HEK293 (cell line): ENCODE results near the gene PLEKHG4B.

ENCODE experiments used
- CTCF ChIA-PET: fragments of 350-600 bp; formaldehyde crosslinking; extraction: SDS; loops from one replicate; lab custom pipeline; 2021; ENCODE audit warnings: antibody characterized with exemption; lab: Yijun Ruan, JAX
- POLR2A ChIA-PET: fragments of 300-600 bp; formaldehyde crosslinking; extraction: SDS; loops from one replicate; lab custom pipeline; 2020; ENCODE audit warnings: antibody characterized with exemption, inconsistent platforms; lab: Yijun Ruan, JAX
- H3K27ac ChIP-seq: fragments of 200-500 bp; sonication (Bioruptor generic); 2 replicates; pipeline ENCODE4 v1.5.1; 2014; ENCODE audit warnings: low read depth, low read length, control low read depth, inconsistent platforms; ENCODE audit errors: extremely low read depth
- H3K36me3 ChIP-seq, 2 experiments: fragments of 200-500 bp in 1 of 2; sonication (Bioruptor generic) in 1 of 2; 1 replicate in 1 of 2; 2 replicates in 1 of 2; pipeline ENCODE4 v1.5.1; 2014 to 2017; ENCODE audit warnings: inconsistent platforms in 2 of 2, low read length in 2 of 2; ENCODE audit not compliant: control insufficient read depth in 2 of 2, insufficient read depth in 1 of 2
- H3K4me1 ChIP-seq: fragments of 200-500 bp; sonication (Bioruptor generic); 2 replicates; pipeline ENCODE4 v1.5.1; 2014; ENCODE audit warnings: mild to moderate bottlenecking, low read length, inconsistent platforms; ENCODE audit not compliant: control insufficient read depth, insufficient read depth
- H3K4me3 ChIP-seq: 2 replicates; pipeline ENCODE4 v1.5.1; 2011; ENCODE audit warnings: low read depth, mild to moderate bottlenecking, control low read depth, low read length, moderate library complexity
- H3K9me3 ChIP-seq: fragments of 200-500 bp; sonication (Bioruptor generic); 2 replicates; pipeline ENCODE4 v1.5.1; 2014; ENCODE audit warnings: low read depth, low read length, inconsistent platforms; ENCODE audit not compliant: control insufficient read depth, insufficient read depth
- GLIS1 ChIP-seq: fragments of 450-650 bp; formaldehyde crosslinking; IDR thresholded peaks from 2 replicates; pipeline ENCODE4 v1.5.1; 2016; ENCODE audit warnings: missing biosample characterization, missing genetic modification characterization
- GLIS2 ChIP-seq: fragments of 450-650 bp; formaldehyde crosslinking; IDR thresholded peaks from 2 replicates; pipeline ENCODE4 v1.5.1; 2016; ENCODE audit warnings: missing biosample characterization, missing genetic modification characterization
- SCRT1 ChIP-seq: fragments of 450-650 bp; formaldehyde crosslinking; IDR thresholded peaks from 2 replicates; pipeline ENCODE4 v1.5.1; 2016; ENCODE audit warnings: missing biosample characterization, missing genetic modification characterization, borderline replicate concordance
- ZBTB48 ChIP-seq: fragments of 450-650 bp; formaldehyde crosslinking; IDR thresholded peaks from 2 replicates; pipeline ENCODE4 v1.5.1; 2016; ENCODE audit warnings: missing biosample characterization, missing genetic modification characterization
- ZIC2 ChIP-seq: fragments of 450-650 bp; formaldehyde crosslinking; IDR thresholded peaks from 2 replicates; pipeline ENCODE4 v1.5.1; 2016; ENCODE audit warnings: missing biosample characterization, missing genetic modification characterization
- ZNF19 ChIP-seq: fragments of 450-650 bp; formaldehyde crosslinking; IDR thresholded peaks from 2 replicates; pipeline ENCODE4; 2016; ENCODE audit warnings: missing biosample characterization, missing genetic modification characterization, low read depth
- ZNF248 ChIP-seq: fragments of 450-650 bp; formaldehyde crosslinking; IDR thresholded peaks from 2 replicates; pipeline ENCODE4 v1.5.1; 2017; ENCODE audit warnings: missing biosample characterization, missing genetic modification characterization
- ZNF302 ChIP-seq: fragments of 450-650 bp; formaldehyde crosslinking; IDR thresholded peaks from 2 replicates; pipeline ENCODE4 v1.5.1; 2016; ENCODE audit warnings: missing biosample characterization, missing genetic modification characterization, low read depth
- ZNF521 ChIP-seq: fragments of 450-650 bp; formaldehyde crosslinking; IDR thresholded peaks from 2 replicates; pipeline ENCODE4 v1.5.1; 2017; ENCODE audit warnings: missing biosample characterization, mild to moderate bottlenecking, missing genetic modification characterization
- ZNF529 ChIP-seq: fragments of 450-650 bp; formaldehyde crosslinking; IDR thresholded peaks from 2 replicates; pipeline ENCODE4 v1.5.1; 2017; ENCODE audit warnings: missing genetic modification characterization, missing biosample characterization; ENCODE audit not compliant: insufficient replicate concordance
- ZNF558 ChIP-seq: fragments of 450-650 bp; formaldehyde crosslinking; IDR thresholded peaks from 2 replicates; pipeline ENCODE4 v1.5.1; 2016; ENCODE audit warnings: missing biosample characterization, missing genetic modification characterization
- ZNF610 ChIP-seq: fragments of 450-650 bp; formaldehyde crosslinking; IDR thresholded peaks from 2 replicates; pipeline ENCODE4 v1.5.1; 2016; ENCODE audit warnings: missing biosample characterization, missing genetic modification characterization, borderline replicate concordance
- ZNF670 ChIP-seq: fragments of 450-650 bp; formaldehyde crosslinking; IDR thresholded peaks from 2 replicates; pipeline ENCODE4 v1.5.1; 2016; ENCODE audit warnings: missing biosample characterization, missing genetic modification characterization, low read depth
- ZNF677 ChIP-seq: fragments of 450-650 bp; IDR thresholded peaks from 2 replicates; pipeline ENCODE4 v1.5.0; 2018; ENCODE audit warnings: missing biosample characterization, mild to moderate bottlenecking, missing genetic modification characterization, moderate library complexity
- ZSCAN16 ChIP-seq: fragments of 450-650 bp; formaldehyde crosslinking; IDR thresholded peaks from 2 replicates; pipeline ENCODE4 v1.5.1; 2016; ENCODE audit warnings: missing biosample characterization, missing genetic modification characterization
- ZSCAN23 ChIP-seq: fragments of 450-650 bp; formaldehyde crosslinking; IDR thresholded peaks from 2 replicates; pipeline ENCODE4 v1.5.1; 2016; ENCODE audit warnings: missing biosample characterization, missing genetic modification characterization
- TF ChIP-seq, protein P1 (sequence below): fragments of 450-650 bp; formaldehyde crosslinking; IDR thresholded peaks from 2 replicates; pipeline ENCODE4 v1.5.1; 2016; ENCODE audit warnings: missing biosample characterization, missing genetic modification characterization
- TF ChIP-seq, protein P2 (sequence below): fragments of 450-650 bp; formaldehyde crosslinking; IDR thresholded peaks from 2 replicates; pipeline ENCODE4 v1.5.1; 2017; ENCODE audit warnings: missing biosample characterization, missing genetic modification characterization
- TF ChIP-seq, protein P3 (sequence below): fragments of 450-650 bp; formaldehyde crosslinking; IDR thresholded peaks from 2 replicates; pipeline ENCODE4 v1.5.1; 2016; ENCODE audit warnings: missing biosample characterization, missing genetic modification characterization

The PLEKHG4B gene

DNA sequence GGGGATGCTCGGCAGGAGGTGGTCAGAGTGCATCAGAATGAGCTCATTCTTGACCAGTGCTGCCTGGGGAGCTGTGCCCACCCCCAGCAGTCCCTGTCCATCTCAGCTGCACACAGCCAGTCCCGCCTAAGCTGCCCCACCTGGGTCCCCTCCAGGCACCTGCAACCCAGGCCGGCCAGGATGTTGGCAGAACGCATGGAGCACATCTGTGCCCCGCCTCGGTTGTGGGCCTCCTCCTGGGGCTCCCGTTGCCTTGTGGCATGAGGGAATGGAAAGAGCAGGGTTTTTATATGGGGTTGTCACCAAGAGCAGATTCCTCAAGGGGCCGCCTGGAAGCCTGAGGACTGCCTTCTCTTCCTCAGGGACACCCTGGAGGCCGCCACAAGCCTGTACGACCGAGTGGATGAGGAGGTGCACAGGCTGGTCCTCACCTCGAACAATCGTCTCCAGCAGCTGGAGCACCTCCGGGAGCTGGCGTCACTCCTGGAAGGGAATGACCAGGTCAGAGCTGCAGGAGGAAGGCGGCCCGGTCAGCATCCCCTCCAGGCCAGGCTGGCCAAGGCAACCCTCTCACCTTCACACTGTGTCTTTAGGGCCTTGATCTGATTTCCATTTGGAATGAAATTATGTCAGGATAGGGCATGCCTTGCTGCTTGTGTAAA lies 64.6 kb downstream of the PLEKHG4B start:
- H3K4me1 ChIP-seq = no peaks in the 10 kb centered on the region
- peaks cover 2 to 3% of the 10 kb centered on the region in 2 experiments; a peak in 2 of 3 replicates for H3K36me3 ChIP-seq
- H3K9me3 ChIP-seq = no peaks in the 10 kb centered on the region
- POLR2A ChIA-PET = no interaction called here
- H3K4me3 ChIP-seq = no peak overlapping the region
- no peak overlapping the region for H3K27ac ChIP-seq
- TF ChIP-seq ZIC2 (tag by site-specific recombination) (peak; percentile 25; the same call in 1 of the 2 replicates), GLIS2 (tag by site-specific recombination) (peak; percentile 38; the same call in 1 of the 2 replicates), ZNF677 (no peak), ZSCAN23 (no peak), ZNF558 (tag by site-specific recombination) (no peak), GLIS1 (peak; percentile 58), ZNF302 (no peak), ZNF19 (tag by site-specific recombination) (no peak), ZNF610 (tag by site-specific recombination) (no peak), ZSCAN16 (tag by site-specific recombination) (no peak), ZNF529 (no peak), ZBTB48 (no peak)
- TF ChIP-seq, protein P1, sequence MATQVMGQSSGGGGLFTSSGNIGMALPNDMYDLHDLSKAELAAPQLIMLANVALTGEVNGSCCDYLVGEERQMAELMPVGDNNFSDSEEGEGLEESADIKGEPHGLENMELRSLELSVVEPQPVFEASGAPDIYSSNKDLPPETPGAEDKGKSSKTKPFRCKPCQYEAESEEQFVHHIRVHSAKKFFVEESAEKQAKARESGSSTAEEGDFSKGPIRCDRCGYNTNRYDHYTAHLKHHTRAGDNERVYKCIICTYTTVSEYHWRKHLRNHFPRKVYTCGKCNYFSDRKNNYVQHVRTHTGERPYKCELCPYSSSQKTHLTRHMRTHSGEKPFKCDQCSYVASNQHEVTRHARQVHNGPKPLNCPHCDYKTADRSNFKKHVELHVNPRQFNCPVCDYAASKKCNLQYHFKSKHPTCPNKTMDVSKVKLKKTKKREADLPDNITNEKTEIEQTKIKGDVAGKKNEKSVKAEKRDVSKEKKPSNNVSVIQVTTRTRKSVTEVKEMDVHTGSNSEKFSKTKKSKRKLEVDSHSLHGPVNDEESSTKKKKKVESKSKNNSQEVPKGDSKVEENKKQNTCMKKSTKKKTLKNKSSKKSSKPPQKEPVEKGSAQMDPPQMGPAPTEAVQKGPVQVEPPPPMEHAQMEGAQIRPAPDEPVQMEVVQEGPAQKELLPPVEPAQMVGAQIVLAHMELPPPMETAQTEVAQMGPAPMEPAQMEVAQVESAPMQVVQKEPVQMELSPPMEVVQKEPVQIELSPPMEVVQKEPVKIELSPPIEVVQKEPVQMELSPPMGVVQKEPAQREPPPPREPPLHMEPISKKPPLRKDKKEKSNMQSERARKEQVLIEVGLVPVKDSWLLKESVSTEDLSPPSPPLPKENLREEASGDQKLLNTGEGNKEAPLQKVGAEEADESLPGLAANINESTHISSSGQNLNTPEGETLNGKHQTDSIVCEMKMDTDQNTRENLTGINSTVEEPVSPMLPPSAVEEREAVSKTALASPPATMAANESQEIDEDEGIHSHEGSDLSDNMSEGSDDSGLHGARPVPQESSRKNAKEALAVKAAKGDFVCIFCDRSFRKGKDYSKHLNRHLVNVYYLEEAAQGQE = no peak
- TF ChIP-seq, all 188 proteins: peak for 3
- CTCF ChIA-PET = no interaction called here

DNA sequence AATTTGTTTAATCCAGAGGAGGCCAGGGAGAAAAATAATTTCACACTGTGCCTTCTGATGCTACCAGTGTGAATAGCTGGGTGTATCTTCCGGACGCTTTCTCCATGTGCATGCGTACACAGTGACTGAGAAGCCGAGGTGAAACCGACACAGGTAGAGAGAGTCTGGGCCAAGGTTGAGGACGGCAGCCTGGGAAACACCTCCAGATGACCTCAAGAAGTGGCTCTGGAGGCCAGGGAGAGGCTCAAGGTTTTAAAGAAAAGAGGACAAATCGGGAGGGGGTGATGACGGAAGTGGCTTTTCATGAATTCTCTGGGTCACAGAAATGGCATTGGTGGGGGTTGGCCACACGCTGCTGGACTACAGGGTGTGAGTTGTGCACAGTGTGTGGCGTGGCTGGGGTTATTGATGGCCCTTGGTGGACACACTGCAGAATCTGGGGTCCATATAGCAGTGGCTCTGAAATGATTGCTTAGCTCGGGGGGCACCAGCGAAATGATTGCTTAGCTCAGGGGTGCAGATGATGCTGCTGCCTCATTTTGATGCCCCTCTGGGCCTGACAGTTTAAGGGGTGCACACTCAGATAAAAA lies 65.3 kb downstream of the PLEKHG4B start:
- H3K9me3 ChIP-seq = no peaks in the 10 kb centered on the region
- H3K36me3 ChIP-seq = peaks cover 0 to 3% of the 10 kb centered on the region in 2 experiments; a peak in 2 of 3 replicates
- TF ChIP-seq, protein P2, sequence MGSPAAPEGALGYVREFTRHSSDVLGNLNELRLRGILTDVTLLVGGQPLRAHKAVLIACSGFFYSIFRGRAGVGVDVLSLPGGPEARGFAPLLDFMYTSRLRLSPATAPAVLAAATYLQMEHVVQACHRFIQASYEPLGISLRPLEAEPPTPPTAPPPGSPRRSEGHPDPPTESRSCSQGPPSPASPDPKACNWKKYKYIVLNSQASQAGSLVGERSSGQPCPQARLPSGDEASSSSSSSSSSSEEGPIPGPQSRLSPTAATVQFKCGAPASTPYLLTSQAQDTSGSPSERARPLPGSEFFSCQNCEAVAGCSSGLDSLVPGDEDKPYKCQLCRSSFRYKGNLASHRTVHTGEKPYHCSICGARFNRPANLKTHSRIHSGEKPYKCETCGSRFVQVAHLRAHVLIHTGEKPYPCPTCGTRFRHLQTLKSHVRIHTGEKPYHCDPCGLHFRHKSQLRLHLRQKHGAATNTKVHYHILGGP = no peak
- TF ChIP-seq ZNF521 (tag by site-specific recombination) (no peak), SCRT1 (tag by site-specific recombination) (no peak), ZNF248 (tag by site-specific recombination) (no peak), ZNF670 (tag by site-specific recombination) (no peak)
- TF ChIP-seq, protein P3, sequence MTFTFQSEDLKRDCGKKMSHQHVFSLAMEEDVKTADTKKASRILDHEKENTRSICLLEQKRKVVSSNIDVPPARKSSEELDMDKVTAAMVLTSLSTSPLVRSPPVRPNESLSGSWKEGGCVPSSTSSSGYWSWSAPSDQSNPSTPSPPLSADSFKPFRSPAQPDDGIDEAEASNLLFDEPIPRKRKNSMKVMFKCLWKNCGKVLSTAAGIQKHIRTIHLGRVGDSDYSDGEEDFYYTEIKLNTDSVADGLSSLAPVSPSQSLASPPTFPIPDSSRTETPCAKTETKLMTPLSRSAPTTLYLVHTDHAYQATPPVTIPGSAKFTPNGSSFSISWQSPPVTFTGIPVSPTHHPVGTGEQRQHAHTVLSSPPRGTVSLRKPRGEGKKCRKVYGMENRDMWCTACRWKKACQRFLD = no peak
- ChIA-PET CTCF (no interaction called here), POLR2A (no interaction called here)
- no peaks in the 10 kb centered on the region for H3K4me1 ChIP-seq
- no peak overlapping the region for H3K4me3 ChIP-seq
- no peak overlapping the region for H3K27ac ChIP-seq
